ENCODE results near the gene HOXC12.

HOXC12 gene

DNA sequence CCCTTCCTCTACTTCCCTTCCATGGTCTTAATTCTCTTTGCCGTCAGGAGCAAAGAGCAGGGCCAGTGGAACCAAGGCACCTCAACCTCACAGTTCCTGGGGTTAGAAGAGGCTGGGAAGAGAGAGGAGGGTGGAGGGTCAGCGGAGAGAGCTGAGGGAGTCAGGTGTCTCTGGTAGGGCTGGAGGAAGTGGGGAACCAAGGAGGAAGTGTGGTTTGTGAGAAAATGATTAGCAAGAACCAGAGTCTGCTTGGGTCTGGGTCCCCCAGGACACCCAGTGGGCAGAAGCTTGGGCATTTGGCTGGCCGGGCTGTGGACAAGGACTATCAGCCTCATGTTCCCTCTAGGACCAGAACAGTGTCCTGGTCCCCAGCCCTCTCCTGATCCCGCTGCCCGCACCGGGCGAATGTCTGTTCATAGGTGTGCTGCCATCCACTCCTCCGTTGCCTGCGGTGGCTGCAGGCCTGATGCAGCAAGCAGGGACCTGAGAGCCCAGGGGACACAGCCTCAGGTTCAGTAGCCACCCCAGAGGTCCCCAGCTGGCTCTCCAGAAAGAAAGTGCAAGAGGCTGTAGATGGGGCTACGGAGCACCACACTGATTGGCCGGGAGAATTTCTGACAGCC, 2.3 kb downstream of the HOXC12 start:
- DNase-seq, result no peak

DNA sequence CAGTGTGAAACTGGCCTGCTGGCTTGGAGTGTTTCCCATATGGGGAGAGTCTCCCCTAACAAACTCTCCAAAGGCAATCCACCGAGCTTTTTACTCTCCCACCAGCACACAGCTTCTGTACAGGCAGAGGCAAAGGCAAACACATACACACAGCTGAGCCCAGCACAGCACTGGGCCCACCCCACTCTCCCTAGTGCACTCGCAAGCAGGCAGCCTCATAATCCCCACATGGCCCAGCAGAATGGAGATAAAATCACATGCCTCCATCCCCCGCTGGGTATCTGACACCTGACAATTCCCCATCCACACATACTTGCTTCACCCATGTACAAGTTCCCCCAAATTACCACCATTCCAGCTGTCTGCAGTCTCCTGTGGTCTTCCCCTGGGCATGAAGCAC, 3.4 kb downstream of the HOXC12 start:
- no peak for DNase-seq

DNA sequence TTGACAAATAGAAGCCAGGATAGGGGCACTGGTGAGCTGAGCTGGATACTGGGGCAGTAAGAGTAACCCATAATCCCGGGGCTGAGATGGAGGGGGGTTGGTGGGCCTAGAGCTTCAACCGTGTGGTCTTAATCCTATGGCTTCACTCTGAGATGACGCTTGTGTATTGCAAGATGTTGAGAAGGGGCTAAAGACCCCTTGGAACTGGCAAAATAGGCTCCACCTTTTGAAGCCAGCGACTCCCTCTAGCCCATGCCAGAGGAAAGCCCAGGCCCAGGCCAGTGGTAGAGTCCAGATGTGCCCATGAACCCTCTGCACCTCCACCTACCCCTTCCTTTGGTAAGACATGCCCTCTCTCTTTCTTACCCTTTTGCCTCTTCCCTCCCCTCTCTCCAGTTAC, 4.6 kb downstream of the HOXC12 start:
- no peak for DNase-seq

DNA sequence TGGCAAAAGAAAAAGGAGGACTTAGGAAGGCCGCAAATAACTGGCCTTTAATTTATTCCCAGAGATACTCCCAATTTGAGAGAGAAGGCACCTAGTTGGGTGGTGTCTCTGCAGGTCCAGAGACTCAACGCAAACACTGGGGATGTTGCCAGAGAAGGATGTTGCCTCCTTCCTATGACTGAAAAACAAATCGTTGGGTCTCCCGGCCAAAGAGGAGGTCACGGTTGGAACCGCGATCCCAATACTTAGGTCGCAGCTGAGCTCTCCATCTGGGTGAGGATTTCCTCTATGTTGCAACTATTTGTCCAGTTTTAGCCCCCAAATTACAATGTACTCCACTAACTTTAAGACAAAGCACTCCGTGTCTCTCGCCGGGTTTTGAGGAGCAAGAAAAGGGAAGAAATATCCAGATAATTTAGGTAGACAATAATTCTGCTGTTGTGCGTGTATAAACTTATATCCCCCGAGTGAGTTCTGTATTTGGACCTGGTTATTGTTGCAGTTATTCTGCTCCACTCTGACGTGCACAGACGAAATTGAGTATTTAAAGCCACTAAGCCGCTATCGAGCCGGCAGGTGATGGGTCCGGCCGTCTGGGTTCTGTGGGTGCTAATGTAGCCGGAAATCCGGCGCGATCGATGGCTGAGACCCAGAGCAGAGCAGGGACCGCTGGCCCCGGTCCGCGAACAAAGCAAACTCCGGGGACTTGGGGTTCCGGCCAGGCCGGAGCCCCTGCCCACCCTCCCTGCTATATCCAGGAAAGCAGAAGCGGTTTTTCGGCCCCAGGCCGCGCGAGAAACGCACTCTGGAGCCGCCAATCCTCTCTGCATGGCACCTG, 5.7 kb downstream of the HOXC12 start:
- no peak for DNase-seq

DNA sequence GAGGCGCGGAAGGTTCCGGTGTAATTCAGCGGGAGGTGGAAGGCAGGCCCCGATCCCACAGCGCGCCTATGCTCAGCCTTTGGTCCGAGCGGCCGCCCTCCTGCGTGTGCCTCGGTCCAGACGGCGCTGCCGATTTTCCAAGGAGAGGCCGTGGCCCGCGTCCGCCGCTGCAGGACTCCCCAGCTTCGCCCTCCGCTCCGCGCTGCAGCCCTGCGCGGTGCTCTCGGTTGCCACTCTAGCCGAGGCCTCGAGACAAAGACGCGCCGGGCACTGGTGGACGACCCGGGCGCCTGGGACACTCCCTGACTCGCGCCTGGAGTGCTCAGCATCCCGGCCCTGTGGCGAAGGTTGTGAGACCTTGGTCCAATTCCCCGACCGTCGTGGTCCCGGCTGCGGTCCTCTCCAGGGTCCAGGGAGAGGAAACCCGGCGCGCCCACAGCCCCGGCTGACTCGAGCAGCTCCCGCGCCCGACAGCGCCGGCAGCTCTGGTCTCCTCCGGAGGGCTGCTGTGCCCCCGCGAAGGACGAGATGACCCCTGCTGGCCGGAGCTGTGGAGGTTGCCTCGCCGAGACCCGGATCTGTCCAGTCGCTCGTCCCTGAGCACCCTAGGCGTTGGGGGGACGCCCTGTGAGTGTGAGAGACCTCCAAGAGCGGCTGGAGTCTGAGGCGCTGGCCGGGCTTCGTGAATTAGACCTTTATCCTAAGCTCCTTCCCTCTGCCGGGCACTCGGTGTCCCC, 6.5 kb downstream of the HOXC12 start:
- DNase-seq, result no peak

DNA sequence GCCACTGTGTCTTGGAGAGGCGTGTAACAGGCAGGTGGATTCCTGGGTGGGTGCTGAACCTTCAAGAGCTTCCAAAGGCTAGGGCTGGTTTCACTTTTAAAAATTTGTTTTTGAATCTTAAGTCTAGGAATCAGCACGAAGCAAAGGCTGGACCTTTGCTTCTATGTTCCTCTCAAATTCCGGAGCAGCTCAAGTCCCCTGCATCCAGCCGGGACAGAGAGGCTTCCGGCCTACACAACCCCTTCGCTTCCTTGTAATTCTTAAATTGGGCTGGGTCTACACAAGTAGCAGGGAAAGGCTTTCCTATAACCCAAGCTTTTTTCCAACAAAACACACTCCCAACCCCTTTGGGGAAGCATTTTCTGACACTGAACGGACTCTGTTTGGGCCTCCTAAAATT, 8.3 kb downstream of the HOXC12 start:
- DNase-seq, result no peak

DNA sequence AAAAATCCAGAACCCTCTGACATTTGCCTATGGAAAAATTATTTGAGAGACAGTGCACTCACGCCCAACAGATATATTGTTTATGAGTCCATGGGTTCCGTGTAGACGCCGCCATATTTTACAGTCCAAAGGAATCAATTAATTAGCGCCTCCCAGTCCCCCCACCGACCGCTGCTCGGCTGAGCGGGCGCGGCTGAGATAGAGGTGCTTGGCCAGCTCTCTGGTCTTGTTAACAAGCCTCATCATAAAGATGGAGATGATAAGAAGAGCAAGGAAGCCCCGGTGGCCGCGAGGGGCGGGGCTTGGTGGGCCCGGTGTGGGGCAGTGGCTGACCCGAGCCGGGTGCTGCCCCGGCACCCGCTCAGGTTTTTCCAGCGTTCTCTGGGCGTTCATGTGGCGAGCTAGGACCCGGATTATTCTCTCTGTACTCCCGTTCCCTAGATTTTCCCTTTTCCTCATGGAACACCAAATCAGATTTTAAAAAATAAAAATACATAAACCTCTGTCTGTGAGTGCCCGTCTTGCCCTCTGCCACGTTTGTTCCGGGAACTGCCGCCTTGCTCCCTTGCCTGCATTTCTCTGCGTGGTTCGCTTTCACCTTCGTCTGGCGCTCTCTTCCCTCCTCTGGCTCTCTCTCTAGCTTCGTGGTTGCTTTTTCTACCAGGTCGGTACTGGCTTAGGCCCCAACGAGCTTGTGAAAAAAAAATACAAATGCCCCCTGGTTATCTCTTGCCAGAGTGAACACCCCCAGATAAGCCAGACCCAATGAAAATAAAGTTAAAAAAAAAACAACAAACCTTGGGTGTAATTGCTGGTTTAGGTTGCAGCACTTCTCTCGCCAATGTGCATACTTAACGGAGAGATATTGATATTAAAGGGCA, 9.0 kb downstream of the HOXC12 start:
- no peak for DNase-seq

DNA sequence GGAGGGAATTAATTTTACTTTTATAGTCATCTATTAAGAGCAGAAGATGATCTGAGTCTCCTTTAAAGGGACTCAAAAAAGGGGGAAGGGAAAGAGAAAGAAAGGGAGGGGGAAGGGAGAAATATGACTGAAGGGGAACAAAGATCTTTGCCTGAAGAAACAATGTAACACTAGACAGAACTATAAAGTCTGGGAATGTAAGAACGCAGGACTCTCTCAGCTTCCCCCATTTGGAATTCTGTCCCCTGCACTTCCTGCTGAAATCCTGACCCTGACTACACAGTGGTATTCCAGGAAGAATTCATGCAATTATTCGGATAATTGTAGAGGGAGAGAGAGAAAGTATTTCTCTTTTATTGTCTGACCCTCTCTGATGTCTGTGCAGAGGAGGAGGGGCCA, 9.6 kb downstream of the HOXC12 start:
- DNase-seq, result no peak

DNA sequence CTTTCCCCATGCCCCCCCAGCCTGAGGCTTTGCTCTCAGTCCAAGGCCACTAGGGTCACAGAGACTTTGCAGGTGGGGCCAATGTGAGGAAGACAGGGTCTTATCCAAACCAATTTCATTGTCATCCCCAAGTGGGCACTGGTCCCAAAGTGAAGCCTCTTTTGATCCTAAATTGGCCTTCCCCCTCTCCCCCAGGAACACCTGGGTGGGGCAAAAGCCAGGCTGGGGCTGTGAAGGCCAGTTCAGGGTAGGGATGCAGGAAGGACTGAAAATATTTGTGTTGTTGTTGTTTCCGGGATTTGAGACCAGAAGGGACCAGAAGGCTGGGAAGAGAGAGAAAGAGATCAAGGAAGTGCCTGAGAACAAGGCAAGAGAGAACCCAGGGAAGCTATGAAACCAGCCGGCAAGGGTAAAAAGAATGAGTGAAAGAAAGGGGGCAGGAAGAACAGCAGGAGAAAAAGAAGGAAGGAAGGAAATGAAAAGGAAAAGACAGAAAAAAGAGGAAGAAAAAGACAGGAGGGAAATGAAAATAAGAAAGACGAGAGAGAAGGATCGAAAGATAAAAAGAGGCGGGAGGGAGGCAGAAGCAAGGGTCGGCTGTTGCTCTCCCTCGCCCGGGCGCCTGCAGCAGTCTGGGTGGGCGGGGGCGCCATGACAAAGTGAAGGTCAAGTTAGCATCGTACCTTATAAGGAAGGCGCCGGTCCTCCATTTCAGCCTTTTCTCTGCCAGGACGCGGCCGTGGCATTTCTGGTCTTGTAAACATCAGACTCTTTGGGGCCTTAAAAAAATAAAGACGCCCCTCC, 10.8 kb downstream of the HOXC12 start:
- DNase-seq, result no peak

DNA sequence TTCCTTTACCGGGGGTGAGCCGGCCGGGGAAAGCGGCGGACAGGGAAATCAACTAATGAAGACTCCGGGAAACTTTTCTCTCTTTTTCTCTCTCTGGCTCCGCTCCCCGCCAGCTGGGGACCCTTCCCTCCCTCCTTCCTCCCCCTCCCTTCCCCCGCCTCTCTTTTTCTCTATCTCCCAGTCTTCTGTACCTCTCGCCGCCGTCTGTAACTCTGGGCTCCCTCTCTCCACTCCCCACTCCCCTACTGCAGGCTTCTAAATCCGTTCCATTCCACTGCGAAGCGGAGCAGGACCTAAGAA, 11.3 kb downstream of the HOXC12 start:
- DNase-seq, result no peak

DNA sequence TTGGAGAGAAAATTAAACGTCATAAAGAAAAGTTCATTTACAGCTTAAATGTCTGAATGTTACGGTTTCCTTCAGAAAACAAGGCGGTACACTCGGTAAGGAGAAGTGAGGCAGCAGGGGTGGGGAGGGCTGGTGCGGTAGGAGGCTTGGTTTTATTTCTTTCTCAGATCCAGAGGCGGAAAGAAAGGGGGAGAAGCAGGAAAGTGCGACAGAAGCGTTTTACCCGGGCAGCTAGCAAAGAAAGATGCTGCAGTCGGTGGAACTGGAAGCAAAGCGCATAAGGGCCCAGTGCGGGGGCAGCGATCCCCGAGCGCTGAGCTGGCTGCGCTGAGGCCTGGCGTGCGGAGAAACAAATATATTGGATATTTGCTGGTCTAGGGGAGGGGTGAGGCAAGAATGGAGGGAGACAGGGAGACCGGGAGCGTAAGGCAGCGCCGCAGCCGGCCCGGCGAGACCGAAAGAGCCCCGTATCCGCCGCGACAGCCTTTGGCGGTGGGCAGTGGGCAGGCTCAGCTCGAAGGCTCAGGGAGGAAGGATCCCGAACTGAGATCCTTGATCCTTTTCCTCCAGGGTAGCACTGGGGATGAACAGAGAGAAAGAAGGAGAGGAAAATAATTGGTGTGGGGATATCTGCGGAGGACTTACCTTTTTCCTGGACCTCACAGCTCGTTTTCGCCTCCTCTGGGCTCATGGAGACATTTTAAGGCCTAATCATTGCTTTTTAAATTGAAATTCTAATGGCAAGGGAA, 11.9 kb downstream of the HOXC12 start:
- DNase-seq, result no peak

DNA sequence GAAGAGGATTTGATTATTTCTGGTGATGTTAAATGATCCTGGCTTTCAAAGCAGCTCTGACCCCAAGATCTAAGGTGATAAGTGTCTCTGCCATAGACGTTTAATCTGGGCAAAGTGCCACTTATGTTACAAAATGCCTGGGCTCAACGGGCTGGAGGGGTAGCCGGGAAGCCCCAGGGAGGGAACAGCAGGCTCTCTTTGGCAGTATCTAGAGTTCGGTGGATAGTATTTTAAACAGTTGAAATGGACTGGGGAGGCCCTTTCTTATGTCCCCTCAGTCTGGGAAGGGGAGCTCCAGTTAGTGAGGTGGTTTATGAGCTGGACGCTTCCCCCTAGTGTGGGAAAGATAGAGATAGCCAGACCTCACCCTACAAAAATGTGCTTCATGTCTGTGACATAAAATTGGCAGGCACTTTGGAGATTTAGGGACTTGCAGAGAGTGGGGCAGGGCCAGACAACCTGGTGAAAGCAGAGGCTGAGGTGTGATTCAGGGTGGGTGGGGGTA, 12.8 kb downstream of the HOXC12 start:
- no peak for DNase-seq

DNA sequence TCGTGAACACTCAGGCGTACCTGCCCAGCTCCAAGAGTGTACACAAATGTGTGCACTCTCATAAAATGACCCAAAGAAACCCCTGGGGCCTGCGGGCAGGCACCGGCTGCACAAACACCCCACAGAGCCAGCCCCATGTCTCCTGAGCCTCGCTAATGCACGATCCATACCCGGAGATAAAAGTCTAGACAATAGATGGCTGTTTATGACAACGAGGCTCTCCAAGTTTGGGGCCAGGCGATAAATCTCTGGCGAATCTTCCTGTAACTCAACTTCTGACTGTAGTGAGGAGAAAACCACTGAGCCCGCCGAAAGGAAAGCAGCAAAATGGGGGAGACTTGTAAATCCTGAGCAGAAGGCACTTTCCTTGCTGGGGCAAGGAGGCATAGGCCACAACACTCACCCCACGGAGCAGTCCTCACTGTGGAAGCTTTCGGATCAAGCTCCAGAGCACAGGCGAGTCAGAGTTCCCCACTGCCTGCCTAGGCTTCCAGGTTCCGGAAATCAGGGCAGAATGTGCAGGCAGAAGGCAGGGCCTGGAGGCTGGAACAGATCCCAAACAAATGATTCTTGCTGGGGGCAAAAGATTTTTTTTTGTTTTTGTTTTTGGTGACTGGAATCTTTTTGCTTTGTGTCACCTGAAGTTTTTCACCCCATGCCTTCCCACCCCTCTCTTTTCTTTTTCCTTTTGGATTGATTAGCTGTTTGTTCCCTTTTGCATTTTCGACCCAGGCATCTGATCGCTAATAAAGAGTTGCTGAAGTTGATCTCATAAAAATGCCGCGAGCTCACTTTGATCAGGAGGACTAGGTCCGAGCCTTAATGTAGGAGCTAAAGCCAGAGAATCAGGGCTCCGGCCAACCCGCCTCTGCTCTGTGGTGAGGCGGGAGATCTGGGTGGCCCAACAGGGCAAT, 13.8 kb downstream of the HOXC12 start:
- DNase-seq, result no peak

DNA sequence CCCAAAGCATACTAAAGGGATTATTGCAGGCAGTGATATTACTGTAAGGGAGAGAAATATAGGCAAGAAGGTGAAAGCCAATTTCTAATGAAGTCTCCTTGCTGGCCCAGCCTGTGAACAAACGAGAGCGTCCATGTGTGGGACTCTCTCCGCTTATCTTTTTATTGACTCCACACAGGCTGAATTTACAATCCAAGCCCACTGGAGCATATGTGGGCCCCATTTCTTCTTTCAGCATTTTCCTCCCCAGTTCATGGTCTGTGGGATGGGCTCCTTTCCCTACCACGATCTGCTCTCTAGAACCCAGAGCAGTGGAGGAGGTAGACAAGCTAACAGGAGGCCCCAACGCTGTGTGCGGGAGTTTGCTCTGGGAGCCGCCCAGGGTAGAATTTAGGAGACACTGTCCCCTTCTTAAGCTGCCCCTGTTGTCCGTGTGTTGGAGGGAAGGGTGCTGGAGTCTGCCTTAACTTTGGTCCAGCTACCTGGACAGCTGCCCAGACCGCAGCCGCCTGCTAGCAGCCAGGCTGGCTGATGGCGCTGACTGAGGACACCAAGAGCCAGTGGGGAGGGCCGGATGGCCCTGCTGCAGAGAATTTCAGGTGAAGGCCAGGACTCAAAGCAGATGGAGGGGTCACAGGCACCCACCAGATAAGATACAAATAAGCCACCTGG, 15.0 kb downstream of the HOXC12 start:
- DNase-seq, result no peak

DNA sequence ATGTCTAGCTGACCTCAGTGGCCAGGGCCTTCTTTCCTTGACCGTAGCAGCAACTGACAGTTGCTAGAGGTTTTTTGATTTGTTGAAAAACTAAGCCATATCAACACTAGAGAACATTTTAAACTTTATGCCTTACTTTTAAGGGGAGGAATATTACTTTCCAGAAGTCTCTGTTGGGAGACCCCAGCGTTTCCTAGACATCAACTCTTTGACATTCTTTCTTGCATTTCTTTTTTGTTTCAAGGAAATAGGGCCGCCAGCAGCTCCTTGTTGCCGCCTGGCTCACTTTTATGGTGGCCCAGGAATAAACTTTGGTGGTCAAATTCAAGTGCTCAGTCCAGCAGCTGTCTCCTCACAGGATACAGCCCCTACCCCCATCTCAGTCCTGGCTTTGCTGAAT, 15.7 kb downstream of the HOXC12 start:
- DNase-seq, result no peak

DNA sequence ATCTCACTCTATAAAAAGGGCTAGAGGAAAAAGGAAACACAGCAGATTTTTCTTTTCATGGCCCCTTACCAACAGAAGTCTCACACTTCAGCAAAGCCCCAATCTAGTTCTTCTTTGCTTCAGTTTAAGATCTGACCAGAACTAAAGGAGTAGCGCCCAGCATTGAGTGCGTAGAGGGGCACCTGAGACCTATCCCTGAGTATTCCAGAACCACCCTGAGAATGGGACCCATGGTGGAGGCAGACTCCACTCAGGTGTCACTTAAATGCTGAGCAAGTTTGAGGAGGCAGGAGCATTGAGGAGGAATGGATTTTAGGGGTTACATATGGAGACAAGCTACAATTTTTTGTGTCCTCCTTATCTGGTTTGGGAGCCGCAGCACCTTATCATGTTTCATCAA, 16.4 kb downstream of the HOXC12 start:
- DNase-seq, result no peak

DNA sequence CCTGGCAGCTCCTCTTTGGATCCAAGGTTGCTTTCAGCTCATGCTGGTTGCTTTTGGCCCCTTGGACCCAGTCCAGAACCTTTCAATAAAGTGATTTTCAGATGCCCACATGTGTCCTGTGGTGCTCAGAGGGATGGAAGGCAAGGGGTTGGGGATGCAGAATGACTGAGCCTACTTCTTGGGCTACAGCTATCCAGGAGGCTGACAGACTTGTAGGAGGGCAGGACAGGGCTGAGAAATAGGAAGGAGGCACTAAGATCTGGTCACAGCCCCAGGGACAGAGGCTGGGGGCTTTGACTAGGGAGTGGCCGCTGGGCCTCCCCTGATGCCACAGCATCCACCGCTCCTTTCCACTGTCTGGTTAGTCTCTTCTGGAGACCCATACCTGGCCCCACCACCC, 17.0 kb downstream of the HOXC12 start:
- no peak for DNase-seq

DNA sequence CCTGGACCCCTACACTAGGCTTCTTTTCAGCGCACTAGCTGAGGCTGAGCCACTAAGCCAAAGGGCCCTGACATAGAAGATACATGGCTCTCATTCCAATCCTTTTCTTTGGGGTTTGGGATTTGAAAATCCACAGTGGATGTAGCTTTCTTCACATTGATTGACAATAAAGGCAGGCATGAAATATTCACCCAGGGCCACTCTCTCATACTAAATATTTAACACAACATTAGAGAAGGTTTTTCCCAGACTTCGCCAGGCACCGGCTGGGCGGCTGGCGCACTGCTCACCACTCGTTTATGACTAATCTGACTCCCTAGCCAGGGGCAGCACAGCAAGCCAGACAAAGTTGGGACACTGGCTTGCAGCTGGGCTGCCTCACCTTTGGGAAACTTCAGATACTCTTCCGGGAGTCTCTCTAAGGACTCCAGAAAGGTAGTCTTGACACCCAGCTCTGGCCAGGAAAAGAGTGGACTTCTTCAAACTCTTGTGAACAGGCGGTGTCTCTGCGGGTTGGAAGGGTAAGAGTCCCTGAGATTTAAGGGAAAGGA, 17.5 kb downstream of the HOXC12 start:
- DNase-seq, result no peak

DNA sequence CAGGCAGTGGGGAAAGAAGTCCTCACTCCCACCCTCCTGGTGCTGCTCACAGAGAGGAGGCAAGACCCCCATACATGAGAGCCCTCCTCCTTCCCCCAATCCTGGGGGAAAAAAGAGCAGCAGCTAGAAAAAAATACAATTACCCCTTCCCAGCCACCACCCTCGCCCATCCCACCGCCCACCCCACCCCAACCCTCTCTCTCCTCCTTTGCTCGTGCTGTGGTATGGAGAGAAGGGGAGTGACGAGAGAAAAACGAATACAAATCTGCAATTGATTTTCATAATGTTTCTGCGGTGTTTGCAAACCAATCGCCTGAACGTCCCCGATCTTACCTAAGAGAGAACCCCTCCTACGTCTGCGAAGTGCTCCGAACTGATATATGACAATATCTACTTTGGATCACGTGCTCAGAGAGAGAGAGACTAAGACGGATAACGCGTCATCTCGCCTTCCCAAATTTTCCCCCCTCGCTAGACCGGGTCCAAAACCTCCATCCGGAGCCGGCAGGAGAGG, 18.1 kb downstream of the HOXC12 start, which contains the start of gene HOXC11:
HOXC11 (plus strand) TSS at position 405 of the 514 bp plus-strand sequence. CDS start 116 bp downstream, outside the sequence.
- no peak for DNase-seq

Measured in activated CD8-positive, alpha-beta memory T cell treated with anti-CD3 and anti-CD28 coated beads, Interleukin-2, amount 50 U/mL, for 4 hours (primary cell).